DND-41 (cell line): ENCODE results near the gene EIF4E1B.
A peak's percentile ranks its signal among the peaks of the same experiment; 100 is the strongest.

Experiments used
- CTCF ChIP-seq: IDR thresholded peaks from 2 replicates; pipeline ENCODE4 v1.5.1; 2012; ENCODE audit warnings: borderline replicate concordance, low read length, moderate library complexity, mild to moderate bottlenecking; ENCODE audit not compliant: poor library complexity, severe bottlenecking; ENCODE audit errors: extremely low read depth
- EZH2 ChIP-seq: IDR thresholded peaks from 3 replicates; pipeline ENCODE4 v1.6.1; 2012; ENCODE audit warnings: borderline replicate concordance, low read depth, mild to moderate bottlenecking, moderate library complexity, low read length, inconsistent platforms; ENCODE audit not compliant: severe bottlenecking

GRCh38 chr5:176658007-176658599 is 27.6 kb downstream of the EIF4E1B start:
- TF ChIP-seq CTCF (peak; percentile 87), EZH2 (no peak)
